GM12878 (cell line): ENCODE results near the gene FARSB. TPM values are rescaled to one million over a fixed set of nuclear protein-coding genes. Genes with fewer than 3 reads are reported as not detected.

Experiments
- ATAC-seq: fragments of 200-7000 bp; cut with Tn5 transposase; 3 replicates; pipeline ENCODE4 v1.9.1; 2020; ENCODE audit warnings: mild to moderate bottlenecking, moderate library complexity
- BruUV-seq: library from RNA; stranded (reverse); fragments of 400-500 nt; replicated peaks from 2 replicates; lab custom pipeline; 2021; lab: Mats Ljungman, UMichigan
- CTCF ChIA-PET: fragments of 300-600 bp; sonication (Branson Sonifier 250); formaldehyde crosslinking; extraction: SDS; loops from one replicate; lab custom pipeline; 2021; ENCODE audit warnings: inconsistent platforms; lab: Yijun Ruan, JAX
- POLR2A ChIA-PET: fragments of 350-600 bp; formaldehyde crosslinking; extraction: SDS; loops from one replicate; lab custom pipeline; 2021; ENCODE audit warnings: inconsistent platforms; lab: Charles Lee
- RAD21 ChIA-PET: fragments of 300-600 bp; sonication (Branson Sonifier 250); formaldehyde crosslinking; loops from one replicate; lab custom pipeline; 2023; ENCODE audit warnings: antibody characterized with exemption; ENCODE audit not compliant: unreplicated experiment; lab: Charles Lee
- SMC1A ChIA-PET: fragments of 300-600 bp; sonication (Branson Sonifier 250); formaldehyde crosslinking; loops from one replicate; lab custom pipeline; 2023; ENCODE audit not compliant: unreplicated experiment, uncharacterized antibody; lab: Charles Lee
- DNase-seq: peaks from one replicate; pipeline ENCODE4 v3.0.0-alpha.2; 2011; ENCODE audit warnings: low read depth, low spot score
- FAIRE-seq: peaks from 3 replicates; lab custom pipeline; 2011; peaks lifted over from hg19 to GRCh38; lab: Jason Lieb, UNC
- H2AFZ ChIP-seq: 2 replicates; pipeline ENCODE4 v1.6.0; 2011; ENCODE audit warnings: low read depth, low read length, control low read depth; ENCODE audit not compliant: control insufficient read depth
- H3K27ac ChIP-seq: 2 replicates; pipeline ENCODE4 v1.5.1; 2011; ENCODE audit warnings: control low read depth; ENCODE audit not compliant: control insufficient read depth, insufficient read depth
- H3K27me3 ChIP-seq, 2 experiments: replicated peaks in 1 of 2; 2 replicates each; pipeline versions ENCODE4 v1.6.0 to v1.6.1; 2011; ENCODE audit warnings: low read length in 1 of 2; ENCODE audit not compliant: control insufficient read depth in 2 of 2, insufficient read depth in 2 of 2
- H3K36me3 ChIP-seq, 2 experiments: 2 replicates each; pipeline ENCODE4 v1.5.1; 2011; ENCODE audit warnings: low read length in 1 of 2; ENCODE audit not compliant: control insufficient read depth in 2 of 2, insufficient read depth in 2 of 2
- H3K4me1 ChIP-seq: 2 replicates; pipeline ENCODE4 v1.6.1; 2011; ENCODE audit warnings: mild to moderate bottlenecking, low read length, moderate library complexity, mixed read lengths; ENCODE audit not compliant: control insufficient read depth, insufficient read depth
- H3K4me2 ChIP-seq: 2 replicates; pipeline ENCODE4 v1.6.0; 2011; ENCODE audit warnings: control low read depth; ENCODE audit not compliant: control insufficient read depth, insufficient read depth
- H3K4me3 ChIP-seq: fragments of 200-600 bp; sonication (generic); 2 replicates; pipeline ENCODE4 v1.5.1; 2016
- H3K79me2 ChIP-seq: 2 replicates; pipeline ENCODE4 v1.6.0; 2011; ENCODE audit warnings: low read length; ENCODE audit not compliant: control insufficient read depth, insufficient read depth
- H3K9ac ChIP-seq: 2 replicates; pipeline ENCODE4 v1.8.0; 2011; ENCODE audit warnings: low read length, control low read depth, mixed read lengths; ENCODE audit not compliant: control insufficient read depth, insufficient read depth
- H3K9me3 ChIP-seq: replicated peaks from 3 replicates; pipeline ENCODE4 v1.5.1; 2011; ENCODE audit warnings: mild to moderate bottlenecking, low read length; ENCODE audit not compliant: control insufficient read depth, insufficient read depth
- H4K20me1 ChIP-seq: 2 replicates; pipeline ENCODE4 v1.6.0; 2011; ENCODE audit not compliant: control insufficient read depth, insufficient read depth
- BCLAF1 ChIP-seq: fragments of 450-650 bp; IDR thresholded peaks from 2 replicates; pipeline ENCODE4 v1.6.1; 2017; ENCODE audit warnings: antibody characterized with exemption, mild to moderate bottlenecking, moderate library complexity
- DPF2 ChIP-seq: fragments of 450-650 bp; IDR thresholded peaks from 2 replicates; pipeline ENCODE4 v1.6.1; 2017; ENCODE audit warnings: mild to moderate bottlenecking
- HCFC1 ChIP-seq: fragments of 150-350 bp; IDR thresholded peaks from 2 replicates; pipeline ENCODE4 v1.6.1; 2014; ENCODE audit warnings: low read length
- MEF2B ChIP-seq: fragments of 450-650 bp; IDR thresholded peaks from 2 replicates; pipeline ENCODE4 v1.6.1; 2018; ENCODE audit warnings: mild to moderate bottlenecking, moderate library complexity; ENCODE audit not compliant: partially characterized antibody, poor library complexity, severe bottlenecking
- MTA2 ChIP-seq: fragments of 450-650 bp; IDR thresholded peaks from 2 replicates; pipeline ENCODE4 v1.6.1; 2016; ENCODE audit warnings: low read depth, mild to moderate bottlenecking, moderate library complexity
- MYB ChIP-seq: fragments of 150-350 bp; IDR thresholded peaks from 2 replicates; pipeline ENCODE4 v1.6.1; 2014; ENCODE audit warnings: mild to moderate bottlenecking, low read depth, low read length, borderline replicate concordance
- NR2C1 ChIP-seq: fragments of 450-650 bp; IDR thresholded peaks from 2 replicates; pipeline ENCODE4 v1.6.1; 2017; ENCODE audit warnings: antibody characterized with exemption, mild to moderate bottlenecking, moderate library complexity
- SKIL ChIP-seq: fragments of 450-650 bp; IDR thresholded peaks from 2 replicates; pipeline ENCODE4 v1.6.1; 2017; ENCODE audit warnings: mild to moderate bottlenecking, low read depth, inconsistent platforms; ENCODE audit not compliant: poor library complexity, severe bottlenecking
- TCF3 ChIP-seq: IDR thresholded peaks from 2 replicates; pipeline ENCODE4 v1.6.1; 2012; ENCODE audit warnings: low read depth, mild to moderate bottlenecking, low read length, borderline replicate concordance; ENCODE audit not compliant: insufficient read depth
- WGBS: methylation state at CpG from one replicate; pipeline ENCODE4 v1.1.6; 2016; ENCODE audit warnings: low lambda C conversion rate; ENCODE audit not compliant: insufficient replicate concordance, insufficient coverage; ENCODE audit errors: missing lambda C conversion rate; 5-methylcytosine and 5-hydroxymethylcytosine counted together
- in situ Hi-C: fragments of 300-500 bp; cut with MboI; formaldehyde crosslinking; loops from 9 replicates; pipeline ENCODE4 v1.14.3; 2018; ENCODE audit warnings: mixed read lengths
- intact Hi-C: fragments of 100-400 bp; cut with micrococcal nuclease; formaldehyde crosslinking; loops from one replicate; pipeline ENCODE4 v1.14.2; 2022; ENCODE audit not compliant: unreplicated experiment
- polyA plus RNA-seq, 11 experiments: library from polyadenylated mRNA; depleted of rRNA in 4 of 11; unstranded in 6 of 11; stranded (reverse) in 5 of 11; fragments of >200 nt; fragmentation: Nextera tagmentation in 4 of 11; fragmentation: Illumina TruSeq in 1 of 11; extraction: Ambion mirVana in 4 of 11; extraction: Trizol in 1 of 11; gene quantifications; 1 replicate in 1 of 11; 2 replicates in 10 of 11; pipeline versions ENCODE4 v1.2.1 to v1.2.3, GENCODE V29; 2011 to 2016; ENCODE audit warnings: inconsistent platforms in 2 of 11, missing spikeins in 2 of 11, low read depth in 1 of 11
- total RNA-seq, 4 experiments: library from RNA; depleted of rRNA in 3 of 4; stranded (reverse); fragments of >200 nt in 3 of 4; fragmentation: Illumina TruSeq in 1 of 4; extraction: Trizol in 1 of 4; gene quantifications; 2 replicates each; pipeline versions ENCODE4 v1.2.1 to v1.2.3, GENCODE V29; 2013 to 2021

The FARSB gene
- total and polyA plus RNA-seq, 10 of the 15 experiments (the other 5 are each of a cell fraction or from before 2014, with no cell fraction given), result 32.4 to 127 (median 73.8) TPM

- no peaks in the 10 kb centered on the region for H3K9me3 ChIP-seq
- BruUV-seq, result no TSS peak
- intact Hi-C loops, result no loop called here
- no peak overlapping the region for H2AFZ ChIP-seq
- H3K36me3 ChIP-seq, result peaks cover 5 to 26% of the 10 kb centered on the region in 2 experiments
- no peaks in the 10 kb centered on the region for H3K4me1 ChIP-seq
- no peak overlapping the region for H3K4me3 ChIP-seq
- ATAC-seq (no peak), FAIRE-seq (no peak), DNase-seq (no peak)
- H3K9ac ChIP-seq, result no peak overlapping the region
- POLR2A ChIA-PET, result interaction anchor here (0.6 kb wide), 1 partner anchor 107 kb away, joined by 7 read pairs; no protein-coding TSS in a partner anchor
- no peaks in the 10 kb centered on the region for H3K27me3 ChIP-seq
- CTCF ChIA-PET, result interaction anchor here (1.0 to 1.1 kb wide), 2 partner anchors 13 to 550 kb away, joined by 3 read pairs; no protein-coding TSS in a partner anchor
- RAD21 ChIA-PET, result no interaction called here
- SMC1A ChIA-PET, result interaction anchor here (1.0 kb wide), 1 partner anchor 13 kb away, joined by 3 read pairs; no protein-coding TSS in a partner anchor
- H3K79me2 ChIP-seq, result no peaks in the 10 kb centered on the region
- WGBS, result 52% methylated on average over 5 of the region's 5 CpGs
- TF ChIP-seq NR2C1, result no peak
- TF ChIP-seq DPF2, result no peak
- no peak for TF ChIP-seq TCF3
- TF ChIP-seq MYB, result no peak
- no peak for TF ChIP-seq SKIL
- 0 out of 2 replicates have a peak, but pooled peaks have one; percentile 44 for TF ChIP-seq MTA2
- TF ChIP-seq MEF2B, result peak; percentile 65
- no peak for TF ChIP-seq BCLAF1
- no peak for TF ChIP-seq HCFC1
- TF ChIP-seq, all 136 proteins: peak for 2
- in situ Hi-C loops, result no loop called here
- Histone ChIP-seq H3K4me2 (no peak overlapping the region), H4K20me1 (no peaks in the 10 kb centered on the region), H3K27ac (no peak overlapping the region)
Observed at GRCh38 chr2:222627764-222628163, 28.1 kb downstream of the FARSB start.
